ENCODE measurements around the gene WWOX. TPM values are rescaled to one million over a fixed set of nuclear protein-coding genes. Genes with fewer than 3 reads are reported as not detected.

WWOX gene
- total RNA-seq, 1 donor from 2014 or later = 7.3 TPM

GRCh38 chr16:78902321-78902720, 802.9 kb downstream of the WWOX start:
- TF ChIP-seq CTCF (IDR thresholded peaks at IDR 0.05; ENCODE audit: insufficient read depth, low read depth, low read length) (no peak), EZH2 (IDR thresholded peaks at IDR 0.05; ENCODE audit: insufficient read depth, low read length) (no peak)
- no peak overlapping the region for H3K9ac ChIP-seq (ENCODE audit: low read length)
- H3K4me3 Mint-ChIP-seq (ENCODE audit: unreplicated experiment) = no peak overlapping the region

GRCh38 chr16:78903237-78903636, 803.8 kb downstream of the WWOX start:
- Histone ChIP-seq H3K4me1 (ENCODE audit: insufficient read depth, low read length) (no peaks in the 10 kb centered on the region), H3K9me3 (ENCODE audit: insufficient read depth, low read depth, low read length) (no peaks in the 10 kb centered on the region), H4K20me1 (ENCODE audit: insufficient read depth, low read length) (no peaks in the 10 kb centered on the region), H2AFZ (ENCODE audit: low read depth, low read length) (no peak overlapping the region), H3K4me3 (ENCODE audit: insufficient read depth, low read depth, low read length) (no peak overlapping the region), H3K27me3 (ENCODE audit: insufficient read depth, low read length) (no peaks in the 10 kb centered on the region), H3K4me2 (ENCODE audit: low read length) (no peak overlapping the region), H3K36me3 (ENCODE audit: insufficient read depth, low read length) (no peaks in the 10 kb centered on the region), H3K27ac (ENCODE audit: low read depth, low read length) (no peak overlapping the region), H3K79me2 (ENCODE audit: insufficient read depth, low read length) (no peaks in the 10 kb centered on the region), H3K9ac (ENCODE audit: low read length) (no peak overlapping the region)
- DNase-seq (ENCODE audit: low read depth) (no peak), FAIRE-seq (no peak)
- Mint-ChIP-seq H3K9me3 (ENCODE audit: unreplicated experiment) (peaks cover 2% of the 10 kb centered on the region), H3K36me3 (ENCODE audit: low read depth, unreplicated experiment) (no peaks in the 10 kb centered on the region), H3K27me3 (ENCODE audit: low read depth, unreplicated experiment) (peaks cover 4% of the 10 kb centered on the region), H3K4me3 (ENCODE audit: unreplicated experiment) (no peak overlapping the region), H3K27ac (ENCODE audit: unreplicated experiment) (no peak overlapping the region), H3K4me1 (ENCODE audit: low read depth, unreplicated experiment) (no peaks in the 10 kb centered on the region)
- TF ChIP-seq CTCF (IDR thresholded peaks at IDR 0.05; ENCODE audit: insufficient read depth, low read depth, low read length) (no peak), EZH2 (IDR thresholded peaks at IDR 0.05; ENCODE audit: insufficient read depth, low read length) (no peak)

More at GRCh38 chr16:78902321-78902720, 802.9 kb downstream of the WWOX start:
- Histone ChIP-seq H3K27me3 (ENCODE audit: insufficient read depth, low read length) (no peaks in the 10 kb centered on the region), H3K9me3 (ENCODE audit: insufficient read depth, low read depth, low read length) (no peaks in the 10 kb centered on the region), H3K27ac (ENCODE audit: low read depth, low read length) (no peak overlapping the region), H4K20me1 (ENCODE audit: insufficient read depth, low read length) (no peaks in the 10 kb centered on the region), H2AFZ (ENCODE audit: low read depth, low read length) (no peak overlapping the region), H3K4me1 (ENCODE audit: insufficient read depth, low read length) (no peaks in the 10 kb centered on the region), H3K36me3 (ENCODE audit: insufficient read depth, low read length) (no peaks in the 10 kb centered on the region), H3K4me2 (ENCODE audit: low read length) (no peak overlapping the region), H3K79me2 (ENCODE audit: insufficient read depth, low read length) (no peaks in the 10 kb centered on the region), H3K4me3 (ENCODE audit: insufficient read depth, low read depth, low read length) (no peak overlapping the region)
- DNase-seq (ENCODE audit: low read depth) (no peak), FAIRE-seq (no peak)
- H3K4me1 Mint-ChIP-seq (ENCODE audit: low read depth, unreplicated experiment) = no peaks in the 10 kb centered on the region
- peaks cover 2% of the 10 kb centered on the region for H3K9me3 Mint-ChIP-seq (ENCODE audit: unreplicated experiment)
- H3K27ac Mint-ChIP-seq (ENCODE audit: unreplicated experiment) = no peak overlapping the region
- H3K36me3 Mint-ChIP-seq (ENCODE audit: low read depth, unreplicated experiment) = no peaks in the 10 kb centered on the region
- H3K27me3 Mint-ChIP-seq (ENCODE audit: low read depth, unreplicated experiment) = peaks cover 4% of the 10 kb centered on the region

DNA sequence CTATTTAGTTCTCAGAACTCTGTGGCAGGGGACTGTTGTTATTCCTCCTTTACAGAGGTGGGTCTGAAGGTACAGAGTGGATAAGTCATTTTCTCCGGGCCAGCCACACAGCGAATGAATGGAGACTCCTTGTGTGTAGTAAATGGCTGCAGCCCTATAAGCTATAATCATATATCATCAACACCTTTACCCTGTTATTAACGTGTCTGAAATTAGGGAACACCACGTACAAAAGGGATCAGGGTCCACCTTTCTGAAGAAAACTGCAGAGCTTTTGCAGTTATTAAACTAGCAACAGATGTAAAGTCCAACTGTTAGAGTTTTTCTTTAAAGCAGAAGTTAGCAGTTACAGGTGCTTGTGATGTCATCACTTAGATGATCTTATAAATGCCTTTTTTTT, 804.4 kb downstream of the WWOX start:
- H3K79me2 ChIP-seq (ENCODE audit: insufficient read depth, low read length) = no peaks in the 10 kb centered on the region
- DNase-seq (ENCODE audit: low read depth) (no peak), FAIRE-seq (no peak)
- H3K4me3 Mint-ChIP-seq (ENCODE audit: unreplicated experiment) = no peak overlapping the region
- H3K4me2 ChIP-seq (ENCODE audit: low read length) = no peak overlapping the region
- H3K9ac ChIP-seq (ENCODE audit: low read length) = no peak overlapping the region
- no peaks in the 10 kb centered on the region for H3K36me3 Mint-ChIP-seq (ENCODE audit: low read depth, unreplicated experiment)
- no peak for TF ChIP-seq CTCF (IDR thresholded peaks at IDR 0.05; ENCODE audit: insufficient read depth, low read depth, low read length)
- no peak for TF ChIP-seq EZH2 (IDR thresholded peaks at IDR 0.05; ENCODE audit: insufficient read depth, low read length)
- H3K27me3 ChIP-seq (ENCODE audit: insufficient read depth, low read length) = no peaks in the 10 kb centered on the region
- no peak overlapping the region for H2AFZ ChIP-seq (ENCODE audit: low read depth, low read length)
- H3K4me1 Mint-ChIP-seq (ENCODE audit: low read depth, unreplicated experiment) = no peaks in the 10 kb centered on the region
- no peak overlapping the region for H3K4me3 ChIP-seq (ENCODE audit: insufficient read depth, low read depth, low read length)
- H3K9me3 Mint-ChIP-seq (ENCODE audit: unreplicated experiment) = peaks cover 2% of the 10 kb centered on the region
- H3K4me1 ChIP-seq (ENCODE audit: insufficient read depth, low read length) = no peaks in the 10 kb centered on the region
- H3K27ac Mint-ChIP-seq (ENCODE audit: unreplicated experiment) = no peak overlapping the region
- no peak overlapping the region for H3K27ac ChIP-seq (ENCODE audit: low read depth, low read length)
- no peaks in the 10 kb centered on the region for H3K9me3 ChIP-seq (ENCODE audit: insufficient read depth, low read depth, low read length)
- peaks cover 7% of the 10 kb centered on the region for H3K27me3 Mint-ChIP-seq (ENCODE audit: low read depth, unreplicated experiment)
- H3K36me3 ChIP-seq (ENCODE audit: insufficient read depth, low read length) = no peaks in the 10 kb centered on the region
- H4K20me1 ChIP-seq (ENCODE audit: insufficient read depth, low read length) = no peaks in the 10 kb centered on the region
